ENCODE results near the gene ZXDC.

Gene ZXDC

GRCh38 chr3:126390751-126391150 lies 84.9 kb downstream of the ZXDC start:
- Histone ChIP-seq H3K4me1 (ENCODE audit: insufficient read depth, low read length, poor library complexity, severe bottlenecking) (peaks cover 5% of the 10 kb centered on the region), H2AFZ (ENCODE audit: low read length) (no peak overlapping the region), H3K4me3 (ENCODE audit: low read length, poor library complexity, severe bottlenecking) (no peak overlapping the region), H3K36me3 (ENCODE audit: insufficient read depth, low read length) (no peaks in the 10 kb centered on the region), H3K9me2 (replicated peaks; ENCODE audit: low read depth, low read length) (no peaks in the 10 kb centered on the region), H3F3A (ENCODE audit: low read depth) (no peaks in the 10 kb centered on the region), H3K79me2 (ENCODE audit: insufficient read depth, low read length) (no peaks in the 10 kb centered on the region), H4K20me1 (ENCODE audit: insufficient read depth, low read length, poor library complexity, severe bottlenecking) (no peaks in the 10 kb centered on the region), H3K9me3 (ENCODE audit: insufficient read depth, low read depth, low read length) (no peaks in the 10 kb centered on the region), H3K27me3 (ENCODE audit: insufficient read depth, low read length, poor library complexity, severe bottlenecking) (no peaks in the 10 kb centered on the region), H3K9ac (ENCODE audit: low read depth, low read length, poor library complexity, severe bottlenecking) (no peak overlapping the region), H3K4me2 (ENCODE audit: low read depth, low read length, poor library complexity, severe bottlenecking) (no peak overlapping the region)
- TF ChIP-seq EZH2phosphoT487 (IDR thresholded peaks at IDR 0.05; ENCODE audit: borderline replicate concordance) (no peak), CTCF (conservative IDR thresholded peaks at IDR 0.05; ENCODE audit: low read length) (no peak)

- no peak overlapping the region for H3K4me3 ChIP-seq (ENCODE audit: low read length, poor library complexity, severe bottlenecking)
These were observed 85.5 kb downstream of the ZXDC start for GRCh38 chr3:126390201-126390600.

GRCh38 chr3:126389794-126390146 lies 85.9 kb downstream of the ZXDC start:
- Histone ChIP-seq H2AFZ (ENCODE audit: low read length) (no peak overlapping the region), H3K9me2 (replicated peaks; ENCODE audit: low read depth, low read length) (no peaks in the 10 kb centered on the region), H3K27me3 (ENCODE audit: insufficient read depth, low read length, poor library complexity, severe bottlenecking) (no peaks in the 10 kb centered on the region), H3K4me3 (ENCODE audit: low read length, poor library complexity, severe bottlenecking) (no peak overlapping the region), H3K4me1 (ENCODE audit: insufficient read depth, low read length, poor library complexity, severe bottlenecking) (peaks cover 5% of the 10 kb centered on the region), H3K36me3 (ENCODE audit: insufficient read depth, low read length) (no peaks in the 10 kb centered on the region), H3K79me2 (ENCODE audit: insufficient read depth, low read length) (no peaks in the 10 kb centered on the region), H3K9ac (ENCODE audit: low read depth, low read length, poor library complexity, severe bottlenecking) (no peak overlapping the region), H3K9me3 (ENCODE audit: insufficient read depth, low read depth, low read length) (no peaks in the 10 kb centered on the region), H3F3A (ENCODE audit: low read depth) (no peaks in the 10 kb centered on the region), H4K20me1 (ENCODE audit: insufficient read depth, low read length, poor library complexity, severe bottlenecking) (no peaks in the 10 kb centered on the region), H3K4me2 (ENCODE audit: low read depth, low read length, poor library complexity, severe bottlenecking) (no peak overlapping the region)
- TF ChIP-seq CTCF (conservative IDR thresholded peaks at IDR 0.05; ENCODE audit: low read length) (no peak), EZH2phosphoT487 (IDR thresholded peaks at IDR 0.05; ENCODE audit: borderline replicate concordance) (no peak)

More at GRCh38 chr3:126390201-126390600, 85.5 kb downstream of the ZXDC start:
- no peaks in the 10 kb centered on the region for H3F3A ChIP-seq (ENCODE audit: low read depth)
- no peak overlapping the region for H3K4me2 ChIP-seq (ENCODE audit: low read depth, low read length, poor library complexity, severe bottlenecking)
- H3K27me3 ChIP-seq (ENCODE audit: insufficient read depth, low read length, poor library complexity, severe bottlenecking), result no peaks in the 10 kb centered on the region
- H3K4me1 ChIP-seq (ENCODE audit: insufficient read depth, low read length, poor library complexity, severe bottlenecking), result peaks cover 5% of the 10 kb centered on the region
- no peak overlapping the region for H2AFZ ChIP-seq (ENCODE audit: low read length)
- no peak overlapping the region for H3K9ac ChIP-seq (ENCODE audit: low read depth, low read length, poor library complexity, severe bottlenecking)
- H3K79me2 ChIP-seq (ENCODE audit: insufficient read depth, low read length), result no peaks in the 10 kb centered on the region
- H4K20me1 ChIP-seq (ENCODE audit: insufficient read depth, low read length, poor library complexity, severe bottlenecking), result no peaks in the 10 kb centered on the region
- TF ChIP-seq CTCF (conservative IDR thresholded peaks at IDR 0.05; ENCODE audit: low read length) (no peak), EZH2phosphoT487 (IDR thresholded peaks at IDR 0.05; ENCODE audit: borderline replicate concordance) (no peak)
- H3K9me2 ChIP-seq (replicated peaks; ENCODE audit: low read depth, low read length), result no peaks in the 10 kb centered on the region
- H3K9me3 ChIP-seq (ENCODE audit: insufficient read depth, low read depth, low read length), result no peaks in the 10 kb centered on the region
- H3K36me3 ChIP-seq (ENCODE audit: insufficient read depth, low read length), result no peaks in the 10 kb centered on the region

Data from Loucy (cell line).